ENCODE results near the gene CTIF.

CTIF gene

GRCh38 chr18:48655508-48655907 lies 116.7 kb downstream of the CTIF start:
- Histone ChIP-seq H3K27me3 (no peaks in the 10 kb centered on the region), H3K36me3 (no peaks in the 10 kb centered on the region), H3K9me3 (no peaks in the 10 kb centered on the region), H3K4me1 (ENCODE audit: control insufficient read depth in 1 of 2, insufficient read depth in 1 of 2, low read depth in 1 of 2, low read length in 1 of 2) (peaks cover 12 to 13% of the 10 kb centered on the region in 2 experiments), H3K4me3 (ENCODE audit: low read depth in 1 of 2, low read length in 1 of 2) (no peak overlapping the region), H3K27ac (no peak overlapping the region)
- no peak for TF ChIP-seq CTCF (IDR thresholded peaks at IDR 0.05)

GRCh38 chr18:48656176-48656575 lies 117.3 kb downstream of the CTIF start:
- TF ChIP-seq CTCF (IDR thresholded peaks at IDR 0.05): no peak
- Histone ChIP-seq H3K27me3 (no peaks in the 10 kb centered on the region), H3K4me3 (ENCODE audit: low read depth in 1 of 2, low read length in 1 of 2) (no peak overlapping the region), H3K36me3 (no peaks in the 10 kb centered on the region), H3K27ac (no peak overlapping the region), H3K4me1 (ENCODE audit: control insufficient read depth in 1 of 2, insufficient read depth in 1 of 2, low read depth in 1 of 2, low read length in 1 of 2) (peaks cover 12 to 13% of the 10 kb centered on the region in 2 experiments), H3K9me3 (no peaks in the 10 kb centered on the region)

GRCh38 chr18:48656582-48656981 lies 117.8 kb downstream of the CTIF start:
- peaks cover 13 to 15% of the 10 kb centered on the region in 2 experiments for H3K4me1 ChIP-seq (ENCODE audit: control insufficient read depth in 1 of 2, insufficient read depth in 1 of 2, low read depth in 1 of 2, low read length in 1 of 2)
- H3K36me3 ChIP-seq: no peaks in the 10 kb centered on the region
- no peak for TF ChIP-seq CTCF (IDR thresholded peaks at IDR 0.05)
- H3K9me3 ChIP-seq: no peaks in the 10 kb centered on the region
- no peaks in the 10 kb centered on the region for H3K27me3 ChIP-seq
- H3K27ac ChIP-seq: no peak overlapping the region
- H3K4me3 ChIP-seq (ENCODE audit: low read depth in 1 of 2, low read length in 1 of 2): no peak overlapping the region

- H3K4me3 ChIP-seq (ENCODE audit: low read depth in 1 of 2, low read length in 1 of 2): no peak overlapping the region
- no peak for TF ChIP-seq CTCF (IDR thresholded peaks at IDR 0.05)
- H3K27me3 ChIP-seq: no peaks in the 10 kb centered on the region
- peaks cover 23 to 25% of the 10 kb centered on the region in 2 experiments for H3K4me1 ChIP-seq (ENCODE audit: control insufficient read depth in 1 of 2, insufficient read depth in 1 of 2, low read depth in 1 of 2, low read length in 1 of 2)
- no peaks in the 10 kb centered on the region for H3K9me3 ChIP-seq
- H3K36me3 ChIP-seq: no peaks in the 10 kb centered on the region
- no peak overlapping the region for H3K27ac ChIP-seq
These were observed 118.8 kb downstream of the CTIF start for GRCh38 chr18:48657447-48658120.

GRCh38 chr18:48658721-48659120 lies 119.9 kb downstream of the CTIF start:
- no peak for TF ChIP-seq CTCF (IDR thresholded peaks at IDR 0.05)
- H3K27ac ChIP-seq: no peak overlapping the region
- H3K4me1 ChIP-seq (ENCODE audit: control insufficient read depth in 1 of 2, insufficient read depth in 1 of 2, low read depth in 1 of 2, low read length in 1 of 2): peaks cover 30 to 37% of the 10 kb centered on the region in 2 experiments
- no peak overlapping the region for H3K4me3 ChIP-seq (ENCODE audit: low read depth in 1 of 2, low read length in 1 of 2)
- H3K36me3 ChIP-seq: no peaks in the 10 kb centered on the region
- H3K27me3 ChIP-seq: no peaks in the 10 kb centered on the region
- no peaks in the 10 kb centered on the region for H3K9me3 ChIP-seq
